ENCODE results near the gene STON2.

Gene STON2

DNA sequence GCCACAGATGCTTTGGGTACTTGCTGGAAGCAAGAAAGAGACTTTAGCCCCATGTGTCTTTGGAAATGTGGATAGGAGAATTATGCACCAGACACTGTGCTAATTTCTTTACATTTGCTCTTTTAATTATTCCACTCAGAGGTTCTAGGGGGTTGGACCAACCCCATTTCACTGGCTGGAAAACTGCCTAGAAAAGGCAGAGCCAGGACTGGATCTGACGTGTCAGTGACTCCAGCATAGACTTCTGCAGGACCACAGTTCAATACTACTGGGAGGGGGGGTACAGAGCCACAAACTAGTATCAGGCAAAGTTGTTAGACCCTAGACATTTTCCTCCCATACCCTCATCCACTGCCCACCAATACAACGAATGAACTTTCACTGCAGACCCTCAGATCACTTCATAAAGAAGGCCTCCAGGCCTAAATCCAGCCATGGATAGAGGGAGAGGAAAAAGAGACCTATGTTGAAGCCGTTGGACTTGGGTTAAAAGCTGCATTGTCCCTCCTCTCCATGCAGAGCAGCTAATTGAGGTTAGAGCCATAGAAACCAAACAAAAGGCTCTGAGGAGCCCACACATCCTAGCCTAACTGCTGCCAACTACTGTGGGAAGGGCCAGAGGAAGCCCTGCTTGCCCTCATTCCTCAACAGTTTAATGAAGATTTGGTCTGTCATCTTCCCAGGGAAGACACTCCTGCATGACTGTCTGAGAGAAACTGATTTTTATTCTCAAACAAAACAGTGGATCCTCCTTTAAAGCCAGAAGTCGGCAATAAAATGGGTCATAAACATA is 68.7 kb downstream of the STON2 start:
- DNase-seq: no peak

DNA sequence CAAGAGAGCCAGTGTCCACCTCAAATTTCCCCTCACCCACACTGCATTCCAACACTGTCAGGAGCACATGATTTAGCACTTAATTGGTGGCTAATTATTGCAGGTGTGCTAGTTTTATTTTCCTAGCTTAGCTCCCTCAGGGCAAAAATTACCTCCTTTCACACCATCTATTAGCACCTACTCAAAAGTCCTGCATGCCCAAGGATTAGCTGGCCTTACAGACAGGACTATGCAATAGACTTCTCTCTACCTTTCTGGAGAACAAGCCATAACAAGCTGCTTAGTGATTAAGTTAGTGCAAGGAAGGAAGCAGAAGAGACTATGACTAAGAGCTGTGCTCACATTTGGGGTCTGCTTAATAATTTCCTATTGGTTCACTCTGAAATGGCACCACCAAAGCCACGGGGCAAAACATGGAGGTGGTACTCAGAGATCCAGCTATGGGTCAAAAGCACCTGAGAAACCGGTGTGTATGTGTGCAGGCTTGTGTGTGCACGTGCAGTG is 69.5 kb downstream of the STON2 start:
- DNase-seq: no peak

DNA sequence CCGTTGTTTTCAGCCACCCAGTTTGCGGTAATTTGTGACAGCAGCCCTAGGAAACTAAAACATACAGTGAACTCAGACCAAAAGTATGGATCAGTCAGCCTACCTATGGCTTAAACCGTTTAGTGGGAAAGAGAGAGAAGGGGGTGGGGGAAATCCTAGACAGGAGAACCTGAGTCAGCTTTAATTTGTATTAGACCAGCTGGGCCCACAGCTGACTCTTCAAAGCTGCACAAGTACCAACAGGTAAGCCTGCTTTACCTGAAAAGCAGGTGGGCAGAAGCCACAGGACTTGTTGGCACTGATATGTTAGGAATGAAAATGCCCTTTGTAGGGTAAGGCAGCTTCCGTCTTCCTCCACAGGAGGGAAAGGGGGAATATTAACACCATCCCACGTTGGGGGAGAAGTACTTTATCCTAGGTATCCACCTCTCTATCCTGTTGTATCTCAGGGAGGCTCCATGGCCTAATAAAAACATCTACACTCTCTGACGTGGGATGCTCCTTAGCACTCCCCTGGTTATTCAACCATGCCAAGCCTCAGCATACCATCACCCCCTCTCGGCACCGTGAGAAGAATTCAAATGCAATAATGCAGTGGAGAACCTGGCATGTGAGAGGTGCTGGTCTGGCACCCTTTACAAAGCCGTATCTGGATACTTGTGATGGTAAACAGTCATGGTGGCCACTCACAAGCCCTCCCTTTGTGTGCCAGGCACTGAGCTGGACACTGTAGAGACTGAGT is 70.3 kb downstream of the STON2 start:
- DNase-seq: no peak

GRCh38 chr14:81326451-81326850 is 73.7 kb downstream of the STON2 start:
- DNase-seq: no peak

- DNase-seq: no peak
These were observed 76.1 kb downstream of the STON2 start for GRCh38 chr14:81324011-81324410.

GRCh38 chr14:81323093-81323492 is 77.0 kb downstream of the STON2 start:
- DNase-seq: no peak

GRCh38 chr14:81319946-81320345 is 80.2 kb downstream of the STON2 start:
- DNase-seq: no peak

DNA sequence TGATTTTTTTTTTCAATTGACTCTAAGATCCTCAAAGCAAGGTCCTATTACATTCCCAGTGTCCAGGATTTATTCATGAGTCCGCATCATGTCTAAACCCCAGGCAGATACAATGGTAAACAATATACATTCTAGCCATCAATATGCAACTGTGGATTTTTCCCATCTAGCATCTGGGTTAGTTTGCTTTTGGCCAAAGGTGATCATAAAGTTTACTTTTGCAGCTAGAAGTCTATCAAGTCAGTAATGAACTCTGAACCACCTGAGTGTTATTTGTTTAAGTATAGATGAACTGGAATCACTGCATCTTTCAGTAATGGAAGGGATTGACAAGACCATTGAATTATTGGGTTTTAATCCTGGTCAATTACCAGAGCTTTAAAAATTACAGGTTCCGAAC is 80.8 kb downstream of the STON2 start:
- DNase-seq: no peak

GRCh38 chr14:81315341-81315740 is 84.8 kb downstream of the STON2 start:
- no peak for DNase-seq

GRCh38 chr14:81314443-81315175 is 85.5 kb downstream of the STON2 start:
- DNase-seq: no peak

- DNase-seq: no peak
These were observed 86.2 kb downstream of the STON2 start for GRCh38 chr14:81313775-81314429.

DNA sequence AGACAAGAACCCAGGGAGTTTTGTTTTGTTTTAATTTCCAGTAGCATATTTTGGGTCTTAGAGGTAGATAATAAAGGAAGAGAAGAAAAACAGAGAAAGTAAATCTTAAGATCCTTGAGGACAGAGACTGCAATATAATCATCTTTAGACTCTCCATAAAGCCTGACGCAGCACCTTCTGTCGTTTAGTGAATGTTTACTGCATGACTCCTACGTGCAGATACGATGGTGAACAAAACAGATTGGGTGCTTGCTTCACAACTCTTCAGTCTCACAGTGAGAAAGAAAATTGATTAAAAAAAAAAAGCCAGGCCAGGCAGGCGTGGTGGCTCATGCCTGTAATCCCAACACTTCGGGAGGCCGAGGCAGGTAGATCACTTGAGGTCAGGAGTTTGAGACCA is 86.9 kb downstream of the STON2 start:
- DNase-seq: no peak

DNA sequence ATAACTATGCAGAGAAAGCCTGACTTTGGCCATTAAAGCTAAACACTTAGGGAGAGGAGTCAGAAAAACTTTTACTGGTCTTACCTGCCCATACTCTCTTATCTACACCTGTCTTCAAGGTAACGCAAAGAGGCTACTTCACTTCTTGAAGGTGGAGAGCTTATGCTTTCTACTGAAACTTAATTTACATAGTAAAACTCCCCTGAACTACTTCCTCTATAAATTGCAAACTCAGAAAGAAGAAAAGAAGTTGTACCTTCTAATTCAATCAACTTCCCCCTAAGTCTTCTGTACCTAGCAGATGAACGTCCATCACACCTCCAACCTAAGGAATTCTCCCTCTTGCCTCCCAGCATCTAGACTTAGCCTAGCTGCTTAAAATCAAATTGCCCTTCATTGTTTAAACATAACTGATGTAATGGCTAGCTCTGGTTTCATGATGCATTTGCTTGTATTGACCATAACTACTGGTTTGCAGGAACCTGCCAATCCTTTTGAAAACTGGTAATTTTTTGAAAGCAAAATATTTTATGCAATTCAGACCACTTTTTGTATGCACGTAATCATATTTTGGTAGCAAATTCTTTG is 87.7 kb downstream of the STON2 start:
- DNase-seq: no peak

GRCh38 chr14:81311778-81312177 is 88.3 kb downstream of the STON2 start:
- peak; percentile 2 for DNase-seq

GRCh38 chr14:81311141-81311540 is 89.0 kb downstream of the STON2 start:
- no peak for DNase-seq

- no peak for DNase-seq
These were observed 89.5 kb downstream of the STON2 start for GRCh38 chr14:81310606-81311005.

GRCh38 chr14:81309511-81309910 is 90.6 kb downstream of the STON2 start:
- no peak for DNase-seq

DNA sequence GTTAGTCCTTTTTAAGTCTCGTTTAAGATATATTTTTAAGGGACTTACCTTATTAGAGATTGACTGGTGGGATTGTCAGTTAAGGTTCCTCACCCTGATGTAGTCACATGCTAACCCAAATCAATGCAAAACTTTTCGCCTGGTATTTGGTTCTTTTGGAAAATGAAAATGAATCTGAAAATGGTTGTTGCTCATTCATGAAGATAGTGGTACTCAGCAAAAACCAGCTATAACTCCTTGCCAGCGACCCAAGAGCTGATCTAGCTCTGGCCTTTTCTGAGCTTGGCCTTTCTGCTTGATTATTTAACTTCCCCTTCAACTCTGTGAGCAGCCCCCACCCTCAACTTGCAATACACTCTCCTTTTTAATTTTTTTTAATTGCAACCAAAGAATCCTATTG is 94.4 kb downstream of the STON2 start:
- DNase-seq: no peak

DNA sequence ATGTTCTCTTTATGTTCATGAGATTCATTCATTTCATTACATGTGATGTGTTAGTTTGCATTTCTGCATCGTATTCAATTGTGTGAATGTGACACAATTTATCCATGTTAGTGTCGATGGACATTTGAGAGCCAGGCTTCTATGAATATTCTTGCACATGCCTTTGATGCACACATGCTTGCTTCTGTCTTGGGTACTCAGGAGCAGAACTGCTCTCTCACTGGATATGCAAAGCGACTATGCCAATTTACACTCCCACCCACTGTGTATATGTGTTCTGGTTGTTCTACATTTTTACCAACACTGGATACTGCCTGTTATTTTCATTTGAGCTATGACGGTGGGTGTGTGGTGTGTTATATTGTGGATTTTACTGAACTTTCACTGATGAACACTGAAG is 95.1 kb downstream of the STON2 start:
- DNase-seq: no peak

- no peak for DNase-seq
These were observed 96.7 kb downstream of the STON2 start for GRCh38 chr14:81303258-81303935.

DNA sequence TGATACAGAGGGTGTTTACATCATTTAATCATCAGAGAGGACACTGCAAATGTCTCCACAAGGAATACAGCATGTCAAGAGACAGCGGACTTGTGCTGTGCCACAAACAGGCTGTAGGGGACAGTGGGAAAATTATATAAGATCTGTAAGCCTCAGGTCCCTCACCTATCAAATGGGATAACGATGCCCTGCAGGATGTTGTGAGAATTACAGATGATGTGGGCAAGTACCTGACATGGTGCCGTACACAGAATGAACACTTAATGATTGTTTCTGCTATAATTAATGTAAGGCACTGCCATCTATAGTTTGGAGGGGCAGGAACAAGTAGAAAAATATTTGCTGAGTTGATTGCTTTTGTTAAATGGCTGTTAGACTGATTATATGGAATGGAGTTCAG is 97.5 kb downstream of the STON2 start:
- DNase-seq: no peak

- DNase-seq: no peak
These were observed 98.3 kb downstream of the STON2 start for GRCh38 chr14:81301813-81302212.

All from fibroblast of skin of scalp (primary cell).